ENCODE results near the gene ZBED2. TPM values are rescaled to one million over a fixed set of nuclear protein-coding genes. Genes with fewer than 3 reads are reported as not detected.

ZBED2 gene
- total and polyA plus RNA-seq, 2 experiments from 2014 or later: not detected

GRCh38 chr3:111618945-111619344, 23.8 kb upstream of the ZBED2 start:
- no peak overlapping the region for H3K4me3 Mint-ChIP-seq
- no peak for ATAC-seq

More at GRCh38 chr3:111618945-111619344, 23.8 kb upstream of the ZBED2 start:
- no peak for TF ChIP-seq CREB1 (CRISPR knock-in tag; IDR thresholded peaks at IDR 0.05; ENCODE audit: low read depth)
- no peak for TF ChIP-seq JUNB (IDR thresholded peaks at IDR 0.05; ENCODE audit: unreplicated experiment)
- no peak for TF ChIP-seq ZNF114 (CRISPR knock-in tag; IDR thresholded peaks at IDR 0.05)
- no peak for TF ChIP-seq EZH2 (IDR thresholded peaks at IDR 0.05; ENCODE audit: low read depth, unreplicated experiment)
- no peak for TF ChIP-seq CTCF (conservative IDR thresholded peaks at IDR 0.05; ENCODE audit: low read depth in 2 of 2)
- TF ChIP-seq ZNF331 (CRISPR knock-in tag; IDR thresholded peaks at IDR 0.05; ENCODE audit: low read depth): no peak
- no peak for TF ChIP-seq ETS1 (IDR thresholded peaks at IDR 0.05)
- TF ChIP-seq REST (IDR thresholded peaks at IDR 0.05; ENCODE audit: unreplicated experiment): no peak
- TF ChIP-seq NANOG (IDR thresholded peaks at IDR 0.05; ENCODE audit: borderline replicate concordance): no peak
- no peak for TF ChIP-seq EZH2phosphoT487 (IDR thresholded peaks at IDR 0.05; ENCODE audit: unreplicated experiment)
- no peak for TF ChIP-seq STAT1 (IDR thresholded peaks at IDR 0.05; ENCODE audit: unreplicated experiment)
- TF ChIP-seq POLR2AphosphoS5 (IDR thresholded peaks at IDR 0.05; ENCODE audit: low read depth): no peak
- TF ChIP-seq ZNF462 (CRISPR knock-in tag; IDR thresholded peaks at IDR 0.05): no peak
- Histone ChIP-seq H3K36me3 (ENCODE audit: insufficient read depth) (peaks cover 6% of the 10 kb centered on the region; the same call in 1 of the 2 replicates), H3K79me2 (replicated peaks; ENCODE audit: insufficient read depth) (no peaks in the 10 kb centered on the region), H3K27ac (ENCODE audit: low read depth) (no peak overlapping the region), H4K20me1 (replicated peaks; ENCODE audit: insufficient read depth) (no peaks in the 10 kb centered on the region), H2AFZ (no peak overlapping the region), H3K9me2 (ENCODE audit: insufficient read depth) (no peaks in the 10 kb centered on the region), H3F3A (replicated peaks; ENCODE audit: low read depth) (no peaks in the 10 kb centered on the region), H3K4me2 (no peak overlapping the region), H3K27me3 (ENCODE audit: insufficient read depth) (no peaks in the 10 kb centered on the region), H3K4me3 (no peak overlapping the region), H3K4me1 (ENCODE audit: insufficient read depth) (no peaks in the 10 kb centered on the region)
- Mint-ChIP-seq H3K9me3 (peaks cover 23% of the 10 kb centered on the region), H3K4me1 (no peaks in the 10 kb centered on the region), H3K36me3 (ENCODE audit: low read depth) (peaks cover 10% of the 10 kb centered on the region), H3K27me3 (ENCODE audit: insufficient read depth, low read depth, poor library complexity) (peaks cover 1% of the 10 kb centered on the region), H3K27ac (no peak overlapping the region)
- no peak for DNase-seq (ENCODE audit: low spot score)

Data from GM23338 (cell line).